IMR-90 (cell line): ENCODE data around the gene FAM193B. TPM values are rescaled to one million over a fixed set of nuclear protein-coding genes. Genes with fewer than 3 reads are reported as not detected.

Experiments used
- ATAC-seq: fragments of 200-7000 bp; cut with Tn5 transposase; 2 replicates; pipeline ENCODE4 v1.9.1; 2020; ENCODE audit warnings: low read depth, mild to moderate bottlenecking, moderate library complexity
- BruUV-seq: library from RNA; stranded (reverse); fragments of 400-500 nt; replicated peaks from 2 replicates; lab custom pipeline; 2021; lab: Mats Ljungman, UMichigan
- CTCF ChIA-PET: fragments of 300-600 bp; formaldehyde crosslinking; extraction: SDS; loops from one replicate; lab custom pipeline; 2021; ENCODE audit warnings: antibody characterized with exemption; lab: Yijun Ruan, JAX
- POLR2A ChIA-PET: fragments of 300-600 bp; sonication (Branson Sonifier 250); formaldehyde crosslinking; loops from one replicate; lab custom pipeline; 2022; ENCODE audit warnings: antibody characterized with exemption; ENCODE audit not compliant: unreplicated experiment; lab: Charles Lee
- DNase-seq: peaks from one replicate; pipeline ENCODE4 v3.0.0; 2013
- H2AFZ ChIP-seq: replicated peaks from 2 replicates; pipeline ENCODE3; 2013; ENCODE audit warnings: low read length, mild to moderate bottlenecking; ENCODE audit not compliant: poor library complexity
- H2AK5ac ChIP-seq: 2 replicates; pipeline ENCODE4 v1.6.1; 2013; ENCODE audit warnings: low read depth, low read length, inconsistent platforms
- H2AK9ac ChIP-seq: replicated peaks from 2 replicates; pipeline ENCODE3; 2013; ENCODE audit warnings: mild to moderate bottlenecking, low read depth, low read length, moderate library complexity; ENCODE audit not compliant: poor library complexity
- H2BK120ac ChIP-seq: 2 replicates; pipeline ENCODE4 v1.6.1; 2013; ENCODE audit warnings: low read depth, low read length, inconsistent platforms
- H2BK15ac ChIP-seq: 3 replicates; pipeline ENCODE4 v1.6.1; 2013; ENCODE audit warnings: low read depth, low read length, inconsistent platforms
- H2BK20ac ChIP-seq: 2 replicates; pipeline ENCODE4 v1.6.1; 2013; ENCODE audit warnings: low read depth, mild to moderate bottlenecking, inconsistent platforms, low read length, moderate library complexity
- H2BK5ac ChIP-seq: 2 replicates; pipeline ENCODE4 v1.6.1; 2013; ENCODE audit warnings: mild to moderate bottlenecking, low read depth, low read length, inconsistent platforms; ENCODE audit not compliant: poor library complexity, severe bottlenecking
- H3K14ac ChIP-seq: replicated peaks from 2 replicates; pipeline ENCODE4 v1.6.1; 2013; ENCODE audit warnings: low read depth, low read length, inconsistent platforms
- H3K18ac ChIP-seq: 2 replicates; pipeline ENCODE4 v1.6.1; 2013; ENCODE audit warnings: low read depth, low read length, control low read depth
- H3K23ac ChIP-seq: 2 replicates; pipeline ENCODE4 v1.6.1; 2013; ENCODE audit warnings: low read depth, low read length, inconsistent platforms
- H3K27ac ChIP-seq: 2 replicates; pipeline ENCODE4 v1.5.1; 2013; ENCODE audit warnings: mild to moderate bottlenecking, control low read depth, low read length; ENCODE audit not compliant: insufficient read depth
- H3K27me3 ChIP-seq: 2 replicates; pipeline ENCODE4 v1.6.1; 2013; ENCODE audit warnings: low read length; ENCODE audit not compliant: control insufficient read depth, insufficient read depth
- H3K36me3 ChIP-seq: 2 replicates; pipeline ENCODE4 v1.6.1; 2013; ENCODE audit warnings: low read length, mixed read lengths; ENCODE audit not compliant: control insufficient read depth, insufficient read depth
- H3K4ac ChIP-seq: 2 replicates; pipeline ENCODE4 v1.6.1; 2013; ENCODE audit warnings: low read depth, low read length, inconsistent platforms
- H3K4me1 ChIP-seq: 2 replicates; pipeline ENCODE4 v1.6.1; 2013; ENCODE audit warnings: low read length, mixed read lengths; ENCODE audit not compliant: control insufficient read depth, insufficient read depth
- H3K4me2 ChIP-seq: 2 replicates; pipeline ENCODE4 v1.6.1; 2013; ENCODE audit warnings: low read depth, mild to moderate bottlenecking, control low read depth, low read length, moderate library complexity
- H3K4me3 ChIP-seq: 2 replicates; pipeline ENCODE4 v1.5.1; 2013; ENCODE audit warnings: low read depth, mild to moderate bottlenecking, control low read depth, low read length, moderate library complexity; ENCODE audit not compliant: insufficient read depth
- H3K56ac ChIP-seq: 2 replicates; pipeline ENCODE4 v1.6.1; 2013; ENCODE audit warnings: low read length, inconsistent platforms; ENCODE audit not compliant: insufficient read depth; ENCODE audit errors: extremely low read depth
- H3K79me1 ChIP-seq, 2 experiments: 2 replicates each; pipeline ENCODE4 v1.6.1; 2013; ENCODE audit warnings: low read length in 2 of 2, inconsistent platforms in 1 of 2, low read depth in 1 of 2
- H3K9ac ChIP-seq: 2 replicates; pipeline ENCODE4 v1.6.1; 2013; ENCODE audit warnings: low read depth, low read length, control low read depth
- H3K9me1 ChIP-seq: 2 replicates; pipeline ENCODE4 v1.6.1; 2013; ENCODE audit warnings: low read length, inconsistent platforms; ENCODE audit not compliant: insufficient read depth
- H3K9me3 ChIP-seq: 2 replicates; pipeline ENCODE4 v1.6.1; 2013; ENCODE audit warnings: low read length; ENCODE audit not compliant: control insufficient read depth, insufficient read depth
- H4K20me1 ChIP-seq: 2 replicates; pipeline ENCODE4 v1.6.1; 2013; ENCODE audit warnings: low read length, inconsistent platforms; ENCODE audit not compliant: insufficient read depth
- H4K5ac ChIP-seq: 2 replicates; pipeline ENCODE4 v1.6.1; 2013; ENCODE audit warnings: mild to moderate bottlenecking, low read depth, low read length, control low read depth
- H4K8ac ChIP-seq, 2 experiments: 2 replicates each; pipeline ENCODE4 v1.6.1; 2013; ENCODE audit warnings: low read depth in 2 of 2, low read length in 2 of 2, control low read depth in 1 of 2, inconsistent platforms in 1 of 2
- H4K91ac ChIP-seq: 2 replicates; pipeline ENCODE4 v1.6.1; 2013; ENCODE audit warnings: low read depth, low read length, inconsistent platforms; ENCODE audit not compliant: insufficient read depth
- MAZ ChIP-seq: IDR thresholded peaks from 2 replicates; pipeline ENCODE4 v1.6.1; 2012; ENCODE audit warnings: low read depth, mild to moderate bottlenecking, low read length, improper control_type of control experiment, moderate library complexity, borderline replicate concordance
- POLR2A ChIP-seq: IDR thresholded peaks from 2 replicates; pipeline ENCODE4 v1.6.1; 2012; ENCODE audit warnings: mild to moderate bottlenecking, low read depth, low read length
- SMC3 ChIP-seq: fragments of 150-350 bp; IDR thresholded peaks from 2 replicates; pipeline ENCODE4 v1.6.1; 2016; ENCODE audit warnings: low read depth, mild to moderate bottlenecking, antibody characterized with exemption, low read length, moderate library complexity
- WGBS, 2 experiments: methylation state at CpG; one replicate each; pipeline versions ENCODE4 v1.1.5 to v1.1.7; 2013; ENCODE audit warnings: missing lambda C conversion rate in 2 of 2; ENCODE audit not compliant: insufficient read length in 1 of 2; ENCODE audit errors: extremely low coverage in 2 of 2; 5-methylcytosine and 5-hydroxymethylcytosine counted together
- dilution Hi-C: fragments of 300-500 bp; cut with HindIII; formaldehyde crosslinking; loops from one replicate; pipeline ENCODE4 v1.14.3; 2018; ENCODE audit warnings: low sequenced_read_pairs; ENCODE audit not compliant: unreplicated experiment
- in situ Hi-C: fragments of 300-500 bp; cut with MboI; formaldehyde crosslinking; loops from 3 replicates; pipeline ENCODE4 v1.14.3; 2019; ENCODE audit warnings: low sequenced_read_pairs, inconsistent platforms, mixed read lengths
- intact Hi-C: fragments of 100-400 bp; cut with micrococcal nuclease; formaldehyde crosslinking; loops from 2 replicates; pipeline ENCODE4 v1.10.0; 2022
- polyA plus RNA-seq, 3 experiments: library from polyadenylated mRNA; depleted of rRNA; stranded (reverse); fragments of >200 nt; gene quantifications; 2 replicates each; pipeline ENCODE4 v1.2.3, GENCODE V29; 2012; ENCODE audit warnings: low replicate concordance in 1 of 3
- total RNA-seq: library from RNA; depleted of rRNA; stranded (reverse); fragments of >200 nt; gene quantifications from 2 replicates; pipeline ENCODE4 v1.2.3, GENCODE V29; 2012
- TF ChIP-seq, protein P1 (sequence below): fragments of 150-350 bp; IDR thresholded peaks from 2 replicates; pipeline ENCODE4 v1.6.1; 2017; ENCODE audit warnings: mild to moderate bottlenecking, antibody characterized with exemption, low read length, low read depth

The FAM193B gene
- total and polyA plus RNA-seq, 2 of the 4 experiments (the other 2 are of a cell fraction) = 9.5 to 52.2 TPM

DNA sequence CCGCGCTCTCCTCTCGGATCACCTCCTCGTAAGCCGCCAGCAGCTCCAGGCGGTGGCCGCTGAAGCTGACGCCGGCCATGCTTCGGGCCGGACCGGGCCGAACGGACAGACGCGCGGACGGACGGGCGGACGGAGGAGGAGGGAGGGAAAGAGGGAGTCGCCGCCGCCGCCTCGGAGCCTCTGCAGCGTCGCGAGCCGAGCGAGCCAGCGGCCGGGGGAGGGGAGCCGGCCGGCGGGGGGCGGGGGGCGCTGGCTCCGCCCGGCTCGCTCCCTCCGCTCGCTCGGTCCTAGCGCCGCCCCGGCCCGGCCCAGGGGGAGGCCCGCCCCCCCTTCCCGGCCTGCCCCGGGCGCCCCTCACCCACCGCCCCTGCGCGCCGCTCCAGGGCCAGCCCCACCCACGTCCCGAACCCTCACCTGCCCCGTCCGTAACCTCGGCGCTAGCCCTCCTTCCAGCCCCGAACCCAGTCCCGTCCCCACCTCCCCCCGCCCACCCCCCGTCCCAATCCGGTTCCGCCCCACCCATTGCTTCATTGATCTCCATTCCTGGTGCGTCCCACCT is 80.8 kb downstream of the FAM193B start, which contains the start of gene DBN1:
Gene DBN1, minus strand, starts transcription at position 192 of the 559 bp plus-strand sequence. Its CDS starts 113 bp downstream, at position 79.
- dilution Hi-C loops (no loop called here), intact Hi-C loops (loop anchor here (2.0 kb wide), 1 partner anchor 23 kb away; the partner anchor contains the start of gene PDLIM7), in situ Hi-C loops (no loop called here)
- Histone ChIP-seq H2AK5ac (peak within 1 kb of the TSS; percentile 91), H3K9me1 (peaks cover 40% of the 10 kb centered on the region), H3K27ac (peak within 1 kb of the TSS; percentile 93), H4K5ac (peak within 1 kb of the TSS; percentile 77), H2AFZ (peak within 1 kb of the TSS; percentile 85), H4K8ac (peak within 1 kb of the TSS; percentile 35 to 64; a peak in 3 of 4 replicates), H3K4ac (peak within 1 kb of the TSS; percentile 91), H3K27me3 (no peaks in the 10 kb centered on the region), H3K4me3 (peak within 1 kb of the TSS; percentile 97), H3K9ac (peak within 1 kb of the TSS; percentile 94), H2BK5ac (peak within 1 kb of the TSS; percentile 93), H3K56ac (peak within 1 kb of the TSS; percentile 32; the same call in 1 of the 2 replicates), H2BK15ac (peak within 1 kb of the TSS; percentile 25; the same call in 1 of the 3 replicates), H2BK20ac (peak within 1 kb of the TSS; percentile 9; the same call in 1 of the 2 replicates), H3K14ac (peak within 1 kb of the TSS; percentile 79), H4K20me1 (peaks cover 53% of the 10 kb centered on the region), H3K4me1 (peaks cover 45% of the 10 kb centered on the region), H2AK9ac (peak within 1 kb of the TSS; percentile 99), H3K36me3 (peaks cover 16% of the 10 kb centered on the region), H3K79me1 (peaks cover 13 to 42% of the 10 kb centered on the region in 2 experiments; a peak in 3 of 4 replicates), H2BK120ac (peak within 1 kb of the TSS; percentile 5; the same call in 1 of the 2 replicates), H3K4me2 (peak within 1 kb of the TSS; percentile 75), H4K91ac (peak within 1 kb of the TSS; percentile 80), H3K18ac (peak within 1 kb of the TSS; percentile 80; the same call in 1 of the 2 replicates), H3K9me3 (no peaks in the 10 kb centered on the region), H3K23ac (peak within 1 kb of the TSS; percentile 69; the same call in 1 of the 2 replicates)
- POLR2A ChIA-PET = interaction anchor here (1.9 kb wide), 1 partner anchor 22 kb away, joined by 11 read pairs; no protein-coding TSS in a partner anchor
- CTCF ChIA-PET = no interaction called here
- no TSS peak for BruUV-seq
- DNase-seq (no peak), ATAC-seq (peak; percentile 63)
- TF ChIP-seq SMC3 = no peak
- TF ChIP-seq, protein P1, sequence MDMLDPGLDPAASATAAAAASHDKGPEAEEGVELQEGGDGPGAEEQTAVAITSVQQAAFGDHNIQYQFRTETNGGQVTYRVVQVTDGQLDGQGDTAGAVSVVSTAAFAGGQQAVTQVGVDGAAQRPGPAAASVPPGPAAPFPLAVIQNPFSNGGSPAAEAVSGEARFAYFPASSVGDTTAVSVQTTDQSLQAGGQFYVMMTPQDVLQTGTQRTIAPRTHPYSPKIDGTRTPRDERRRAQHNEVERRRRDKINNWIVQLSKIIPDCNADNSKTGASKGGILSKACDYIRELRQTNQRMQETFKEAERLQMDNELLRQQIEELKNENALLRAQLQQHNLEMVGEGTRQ = no peak
- peak; percentile 75; the same call in 1 of the 2 replicates for TF ChIP-seq MAZ
- TF ChIP-seq POLR2A = 0 out of 2 replicates have a peak, but pooled peaks have one; percentile 10
- no CpG with 5 or more reads among the region's 69 CpGs for WGBS, 2 experiments
